GM21786 (cell line): ENCODE measurements around the gene BMP7.
"Not testable (repeated sequence)": the region's sequence is repeated elsewhere in the genome, so short reads cannot be mapped to it uniquely, and the experiment has no call there.

Experiments used
- ATAC-seq: cut with Tn5 transposase; IDR thresholded peaks from one replicate; pipeline ENCODE4 v1.9.1; 2021; ENCODE audit not compliant: unreplicated experiment

Gene BMP7

GRCh38 chr20:57288651-57289277 lies 22.3 kb upstream of the BMP7 start:
- no peak for ATAC-seq

GRCh38 chr20:57287901-57288300 lies 21.5 kb upstream of the BMP7 start:
- ATAC-seq, result no peak

- ATAC-seq, result no peak
Observed at GRCh38 chr20:57287007-57287880, 20.8 kb upstream of the BMP7 start.

- ATAC-seq, result no peak
Observed at GRCh38 chr20:57283860-57284259, 17.4 kb upstream of the BMP7 start.

GRCh38 chr20:57282670-57283361 lies 16.4 kb upstream of the BMP7 start:
- no peak for ATAC-seq

GRCh38 chr20:57281900-57282299 lies 15.5 kb upstream of the BMP7 start:
- no peak for ATAC-seq

- ATAC-seq, result no peak
Observed at GRCh38 chr20:57280221-57280620, 13.8 kb upstream of the BMP7 start.

- ATAC-seq, result not testable (repeated sequence)
Observed at GRCh38 chr20:57279548-57279947, 13.1 kb upstream of the BMP7 start.

GRCh38 chr20:57278457-57278856 lies 12.0 kb upstream of the BMP7 start:
- no peak for ATAC-seq

GRCh38 chr20:57277398-57278105 lies 11.1 kb upstream of the BMP7 start:
- ATAC-seq, result no peak

- ATAC-seq, result no peak
Observed at GRCh38 chr20:57276221-57276620, 9.8 kb upstream of the BMP7 start.

- ATAC-seq, result no peak
Observed at GRCh38 chr20:57275813-57276212, 9.4 kb upstream of the BMP7 start.

- no peak for ATAC-seq
Observed at GRCh38 chr20:57275334-57275733, 8.9 kb upstream of the BMP7 start.

GRCh38 chr20:57274846-57275245 lies 8.4 kb upstream of the BMP7 start:
- no peak for ATAC-seq

GRCh38 chr20:57274299-57274698 lies 7.9 kb upstream of the BMP7 start:
- ATAC-seq, result no peak

- ATAC-seq, result no peak
Observed at GRCh38 chr20:57272883-57273535, 6.6 kb upstream of the BMP7 start.

- ATAC-seq, result no peak
Observed at GRCh38 chr20:57270204-57270984, 4.0 kb upstream of the BMP7 start.

GRCh38 chr20:57269148-57269984 lies 2.9 kb upstream of the BMP7 start:
- no peak for ATAC-seq
